B cell (primary cell): Measurements from ENCODE around the gene ERAS. TPM values are rescaled to one million over a fixed set of nuclear protein-coding genes. Genes with fewer than 3 reads are reported as not detected.

Experiments used
- ATAC-seq: fragments of 200-7000 bp; cut with Tn5 transposase; one replicate; pipeline ENCODE4 v1.10.0; 2021; ENCODE audit warnings: low read depth, mild to moderate bottlenecking, moderate number of reproducible peaks, moderate library complexity
- CTCF ChIA-PET: fragments of 350-600 bp; sonication (Branson Sonifier 250); formaldehyde crosslinking; loops from one replicate; lab custom pipeline; 2021; ENCODE audit warnings: antibody characterized with exemption, inconsistent platforms; lab: Charles Lee
- POLR2A ChIA-PET: fragments of 350-600 bp; sonication (Branson Sonifier 250); formaldehyde crosslinking; loops from one replicate; lab custom pipeline; 2021; ENCODE audit warnings: antibody characterized with exemption; lab: Charles Lee
- DNase-seq: peaks from one replicate; pipeline ENCODE4 v3.0.0; 2013
- H2AFZ ChIP-seq: 2 replicates; pipeline ENCODE4 v1.6.1; 2012; ENCODE audit warnings: mild to moderate bottlenecking, low read depth, low read length; ENCODE audit not compliant: insufficient read depth, poor library complexity, severe bottlenecking
- H3K27ac ChIP-seq, 2 donors: 1 replicate in 1 of 2; 2 replicates in 1 of 2; pipeline ENCODE4 v1.5.1; 2012 to 2013; ENCODE audit warnings: low read length in 2 of 2, mild to moderate bottlenecking in 2 of 2, moderate library complexity in 1 of 2
- H3K27me3 ChIP-seq, 4 experiments: fragments of 200-600 bp in 1 of 4; sonication (generic) in 1 of 4; replicated peaks in 1 of 4; 1 replicate in 2 of 4; 2 replicates in 2 of 4; pipeline versions ENCODE4 v1.6.1 to v1.7.0; 2013 to 2016; ENCODE audit warnings: low read length in 3 of 4, mild to moderate bottlenecking in 2 of 4, mixed read lengths in 1 of 4, moderate library complexity in 1 of 4; ENCODE audit not compliant: insufficient read depth in 4 of 4, control insufficient read depth in 3 of 4; ENCODE audit errors: control extremely low read depth in 1 of 4
- H3K36me3 ChIP-seq, 2 experiments: replicated peaks in 1 of 2; 1 replicate in 1 of 2; 2 replicates in 1 of 2; pipeline versions ENCODE4 v1.6.1 to v1.7.1; 2013; ENCODE audit warnings: low read length in 1 of 2; ENCODE audit not compliant: insufficient read depth in 2 of 2, control insufficient read depth in 1 of 2; ENCODE audit errors: control extremely low read depth in 1 of 2, extremely low read depth in 1 of 2
- H3K4me1 ChIP-seq, 2 donors: fragments of 200-600 bp in 1 of 2; sonication (generic) in 1 of 2; 1 replicate in 1 of 2; 2 replicates in 1 of 2; pipeline versions ENCODE4 v1.5.1 to v1.6.1; 2013 to 2017; ENCODE audit warnings: low read length in 2 of 2; ENCODE audit not compliant: control insufficient read depth in 2 of 2, insufficient read depth in 2 of 2
- H3K4me2 ChIP-seq: replicated peaks from 2 replicates; pipeline ENCODE3; 2012; ENCODE audit warnings: mild to moderate bottlenecking, low read depth, low read length; ENCODE audit not compliant: poor library complexity, severe bottlenecking
- H3K4me3 ChIP-seq, 5 experiments: fragments of 200-600 bp in 1 of 5; sonication (generic) in 1 of 5; 1 replicate in 3 of 5; 2 replicates in 2 of 5; pipeline versions ENCODE4 v1.5.1 to v1.7.0; 2011 to 2016; ENCODE audit warnings: low read length in 4 of 5, mild to moderate bottlenecking in 4 of 5, low read depth in 2 of 5, control low read depth in 1 of 5, moderate library complexity in 1 of 5; ENCODE audit not compliant: insufficient read depth in 1 of 5; ENCODE audit errors: control extremely low read depth in 1 of 5, extremely low read depth in 1 of 5
- H3K79me2 ChIP-seq: fragments of 200-600 bp; sonication (generic); one replicate; pipeline ENCODE4 v1.6.0; 2016; ENCODE audit warnings: low read length; ENCODE audit not compliant: control insufficient read depth, insufficient read depth
- H3K9ac ChIP-seq: fragments of 200-600 bp; sonication (generic); 2 replicates; pipeline ENCODE4 v1.6.1; 2017; ENCODE audit warnings: mild to moderate bottlenecking, low read length, moderate library complexity
- H3K9me3 ChIP-seq, 3 donors: one replicate each; pipeline versions ENCODE4 v1.6.1 to v1.7.1; 2013; ENCODE audit warnings: low read length in 2 of 3; ENCODE audit not compliant: control insufficient read depth in 2 of 3, insufficient read depth in 1 of 3; ENCODE audit errors: control extremely low read depth in 1 of 3
- H4K20me1 ChIP-seq: 2 replicates; pipeline ENCODE4 v1.6.0; 2012; ENCODE audit warnings: mild to moderate bottlenecking, low read length; ENCODE audit not compliant: insufficient read depth, control insufficient read depth, poor library complexity, severe bottlenecking
- H3K27ac Mint-ChIP-seq: one replicate; pipeline ENCODE4 v1.8.0; 2021; ENCODE audit warnings: mixed read lengths
- H3K27me3 Mint-ChIP-seq: one replicate; pipeline ENCODE4 v1.8.0; 2021; ENCODE audit warnings: mixed read lengths
- H3K4me1 Mint-ChIP-seq: one replicate; pipeline ENCODE4 v1.8.0; 2021; ENCODE audit warnings: mixed read lengths
- H3K4me3 Mint-ChIP-seq: one replicate; pipeline ENCODE4 v1.8.0; 2021; ENCODE audit warnings: mixed read lengths
- H3K9me3 Mint-ChIP-seq: one replicate; pipeline ENCODE4 v1.8.0; 2022; ENCODE audit warnings: mixed read lengths; ENCODE audit not compliant: insufficient read depth
- EZH2 ChIP-seq: IDR thresholded peaks from 2 replicates; pipeline ENCODE4 v1.6.1; 2012; ENCODE audit warnings: borderline replicate concordance, low read depth, mild to moderate bottlenecking, moderate library complexity, low read length; ENCODE audit not compliant: insufficient read depth, poor library complexity, severe bottlenecking
- WGBS: methylation state at CpG from one replicate; pipeline ENCODE4 v1.1.5; 2013; ENCODE audit warnings: missing lambda C conversion rate; ENCODE audit not compliant: insufficient coverage; 5-methylcytosine and 5-hydroxymethylcytosine counted together
- intact Hi-C: fragments of 100-400 bp; cut with micrococcal nuclease; formaldehyde crosslinking; loops from one replicate; pipeline ENCODE4 v1.10.0; 2022
- polyA plus RNA-seq: library from polyadenylated mRNA; depleted of rRNA; stranded (reverse); fragments of >200 nt; gene quantifications from 2 replicates; pipeline ENCODE4 v1.2.3, GENCODE V29; 2012
- total RNA-seq, 2 donors: library from RNA; stranded (reverse); fragments of 120-200 nt in 1 of 2; gene quantifications; 1 replicate in 1 of 2; 2 replicates in 1 of 2; pipeline versions ENCODE4 v1.2.3 to v1.2.4, GENCODE V29; 2013 to 2022
- TF ChIP-seq, protein P1 (sequence below): fragments of 200-600 bp; IDR thresholded peaks from one replicate; pipeline ENCODE4 v1.8.0; 2022; ENCODE audit warnings: antibody characterized with exemption, mild to moderate bottlenecking

The ERAS gene
- total and polyA plus RNA-seq, 2 donors (not counting 1 experiment from before 2014, with no cell fraction given) = 0.09 TPM; not detected in 1

DNA sequence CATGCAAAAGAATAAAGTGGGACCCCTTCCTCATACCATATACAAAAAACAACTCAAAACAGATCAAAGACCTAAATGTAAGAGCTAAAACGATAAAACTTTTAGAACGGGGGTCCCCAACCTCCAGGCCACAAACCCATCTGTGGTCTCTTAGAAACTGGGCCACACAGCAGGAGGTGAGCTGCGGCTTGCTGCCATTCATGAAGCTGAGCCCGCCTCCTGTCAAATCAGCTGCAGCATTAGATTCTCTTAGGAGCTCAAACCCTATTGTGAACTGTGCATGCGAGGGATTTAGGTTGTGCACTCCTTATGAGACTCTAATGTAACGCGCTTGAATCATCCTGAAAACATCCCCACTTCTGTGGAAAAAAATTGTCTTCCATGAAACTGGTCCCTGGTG lies 46.9 kb upstream of the ERAS start:
- CTCF ChIA-PET = no interaction called here
- 100% methylated on average over 3 of the region's 7 CpGs for WGBS
- DNase-seq = no peak
- Histone ChIP-seq H3K27me3 (no peaks in the 10 kb centered on the region), H4K20me1 (no peaks in the 10 kb centered on the region), H3K4me2 (no peak overlapping the region), H3K9me3 (no peaks in the 10 kb centered on the region), H3K36me3 (no peaks in the 10 kb centered on the region), H3K4me1 (no peaks in the 10 kb centered on the region), H3K4me3 (no peak overlapping the region), H3K27ac (no peak overlapping the region), H2AFZ (no peak overlapping the region), H3K79me2 (no peaks in the 10 kb centered on the region), H3K9ac (no peak overlapping the region)
- no peak overlapping the region for H3K4me3 Mint-ChIP-seq
- peaks cover 8% of the 10 kb centered on the region for H3K27me3 Mint-ChIP-seq
- H3K4me1 Mint-ChIP-seq = no peaks in the 10 kb centered on the region
- no peak for TF ChIP-seq EZH2
- TF ChIP-seq, protein P1, sequence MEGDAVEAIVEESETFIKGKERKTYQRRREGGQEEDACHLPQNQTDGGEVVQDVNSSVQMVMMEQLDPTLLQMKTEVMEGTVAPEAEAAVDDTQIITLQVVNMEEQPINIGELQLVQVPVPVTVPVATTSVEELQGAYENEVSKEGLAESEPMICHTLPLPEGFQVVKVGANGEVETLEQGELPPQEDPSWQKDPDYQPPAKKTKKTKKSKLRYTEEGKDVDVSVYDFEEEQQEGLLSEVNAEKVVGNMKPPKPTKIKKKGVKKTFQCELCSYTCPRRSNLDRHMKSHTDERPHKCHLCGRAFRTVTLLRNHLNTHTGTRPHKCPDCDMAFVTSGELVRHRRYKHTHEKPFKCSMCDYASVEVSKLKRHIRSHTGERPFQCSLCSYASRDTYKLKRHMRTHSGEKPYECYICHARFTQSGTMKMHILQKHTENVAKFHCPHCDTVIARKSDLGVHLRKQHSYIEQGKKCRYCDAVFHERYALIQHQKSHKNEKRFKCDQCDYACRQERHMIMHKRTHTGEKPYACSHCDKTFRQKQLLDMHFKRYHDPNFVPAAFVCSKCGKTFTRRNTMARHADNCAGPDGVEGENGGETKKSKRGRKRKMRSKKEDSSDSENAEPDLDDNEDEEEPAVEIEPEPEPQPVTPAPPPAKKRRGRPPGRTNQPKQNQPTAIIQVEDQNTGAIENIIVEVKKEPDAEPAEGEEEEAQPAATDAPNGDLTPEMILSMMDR = no peak
- POLR2A ChIA-PET = no interaction called here
- intact Hi-C loops = no loop called here
- ATAC-seq = no peak
- H3K9me3 Mint-ChIP-seq = no peaks in the 10 kb centered on the region
- no peak overlapping the region for H3K27ac Mint-ChIP-seq

DNA sequence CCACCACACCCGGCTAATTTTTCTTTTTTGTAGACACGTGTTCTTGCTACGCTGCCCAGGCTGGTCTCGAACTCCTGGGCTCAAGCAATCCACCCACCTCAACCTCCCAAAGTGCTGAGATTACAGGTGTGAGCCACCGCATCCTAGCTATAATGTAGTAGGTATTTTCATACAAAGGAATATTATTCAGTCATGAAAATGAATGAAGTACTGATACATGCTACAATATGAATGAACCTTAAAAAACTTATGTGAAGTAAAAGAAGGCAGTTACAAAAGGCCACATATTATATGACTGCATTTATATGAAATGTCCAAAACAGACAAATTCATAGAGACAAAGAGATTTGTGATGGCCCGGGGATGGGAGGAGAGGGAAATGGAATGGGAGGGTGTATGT lies 44.6 kb upstream of the ERAS start:
- POLR2A ChIA-PET = no interaction called here
- ATAC-seq (no peak), DNase-seq (no peak)
- Histone ChIP-seq H3K27me3 (no peaks in the 10 kb centered on the region), H3K4me2 (no peak overlapping the region), H2AFZ (no peak overlapping the region), H3K4me1 (no peaks in the 10 kb centered on the region), H3K9me3 (no peaks in the 10 kb centered on the region), H3K4me3 (no peak overlapping the region), H4K20me1 (no peaks in the 10 kb centered on the region), H3K36me3 (no peaks in the 10 kb centered on the region), H3K27ac (no peak overlapping the region), H3K9ac (no peak overlapping the region), H3K79me2 (no peaks in the 10 kb centered on the region)
- intact Hi-C loops = no loop called here
- H3K4me3 Mint-ChIP-seq = no peak overlapping the region
- H3K4me1 Mint-ChIP-seq = no peaks in the 10 kb centered on the region
- H3K27ac Mint-ChIP-seq = no peak overlapping the region
- TF ChIP-seq, protein P1 = no peak
- no peak for TF ChIP-seq EZH2
- CTCF ChIA-PET = no interaction called here
- no peaks in the 10 kb centered on the region for H3K9me3 Mint-ChIP-seq
- H3K27me3 Mint-ChIP-seq = peaks cover 4% of the 10 kb centered on the region
- 100% methylated on average over 1 of the region's 6 CpGs for WGBS
